ENCODE measurements around the gene FYN.

The FYN gene

DNA sequence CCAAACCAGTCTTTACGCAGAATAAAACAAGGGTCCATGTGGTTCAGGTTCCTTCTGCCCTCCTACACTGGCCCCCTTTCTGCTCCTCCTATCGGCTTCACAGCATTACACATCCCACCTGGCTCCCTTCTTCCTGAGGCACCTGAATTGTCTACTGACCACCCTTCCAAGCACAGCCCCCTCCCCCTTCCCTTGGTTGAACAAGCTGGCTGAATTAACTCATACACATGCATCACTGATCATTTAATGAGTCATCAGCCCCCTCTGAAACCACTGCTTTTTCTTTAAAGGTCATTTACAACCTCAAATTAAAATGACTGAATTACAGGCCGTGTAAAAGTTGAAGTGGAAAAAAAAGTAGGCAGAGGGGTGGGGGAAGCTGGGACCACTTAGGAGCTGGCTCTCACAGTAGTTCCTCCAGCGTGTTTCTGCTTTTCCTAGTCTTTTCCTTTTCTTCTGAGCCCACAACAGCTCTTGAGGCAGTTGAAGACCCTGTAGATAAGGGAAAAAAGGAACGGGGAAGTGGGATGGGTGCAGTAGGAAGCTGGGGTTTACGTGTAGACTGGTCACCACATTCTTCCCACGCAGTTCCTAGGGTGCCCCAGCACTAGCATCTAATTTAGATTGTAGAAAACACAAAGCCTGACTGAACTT, 67.6 kb downstream of the FYN start:
- TF ChIP-seq, protein P1, sequence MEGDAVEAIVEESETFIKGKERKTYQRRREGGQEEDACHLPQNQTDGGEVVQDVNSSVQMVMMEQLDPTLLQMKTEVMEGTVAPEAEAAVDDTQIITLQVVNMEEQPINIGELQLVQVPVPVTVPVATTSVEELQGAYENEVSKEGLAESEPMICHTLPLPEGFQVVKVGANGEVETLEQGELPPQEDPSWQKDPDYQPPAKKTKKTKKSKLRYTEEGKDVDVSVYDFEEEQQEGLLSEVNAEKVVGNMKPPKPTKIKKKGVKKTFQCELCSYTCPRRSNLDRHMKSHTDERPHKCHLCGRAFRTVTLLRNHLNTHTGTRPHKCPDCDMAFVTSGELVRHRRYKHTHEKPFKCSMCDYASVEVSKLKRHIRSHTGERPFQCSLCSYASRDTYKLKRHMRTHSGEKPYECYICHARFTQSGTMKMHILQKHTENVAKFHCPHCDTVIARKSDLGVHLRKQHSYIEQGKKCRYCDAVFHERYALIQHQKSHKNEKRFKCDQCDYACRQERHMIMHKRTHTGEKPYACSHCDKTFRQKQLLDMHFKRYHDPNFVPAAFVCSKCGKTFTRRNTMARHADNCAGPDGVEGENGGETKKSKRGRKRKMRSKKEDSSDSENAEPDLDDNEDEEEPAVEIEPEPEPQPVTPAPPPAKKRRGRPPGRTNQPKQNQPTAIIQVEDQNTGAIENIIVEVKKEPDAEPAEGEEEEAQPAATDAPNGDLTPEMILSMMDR (IDR thresholded peaks at IDR 0.05; ENCODE audit: low read depth, low read length, missing control alignments): no peak
- DNase-seq (ENCODE audit: low read depth): peak; percentile 50
- no peak overlapping the region for H3K4me3 ChIP-seq (ENCODE audit: low read depth, low read length)

- DNase-seq (ENCODE audit: low read depth): peak; percentile 49
- TF ChIP-seq, protein P1 (IDR thresholded peaks at IDR 0.05; ENCODE audit: low read depth, low read length, missing control alignments): no peak
- H3K4me3 ChIP-seq (ENCODE audit: low read depth, low read length): no peak overlapping the region
Measured at GRCh38 chr6:111804627-111805235, 68.5 kb downstream of the FYN start.

GRCh38 chr6:111803804-111804203, 69.4 kb downstream of the FYN start:
- H3K4me3 ChIP-seq (ENCODE audit: low read depth, low read length): no peak overlapping the region
- no peak for DNase-seq (ENCODE audit: low read depth)
- TF ChIP-seq, protein P1 (IDR thresholded peaks at IDR 0.05; ENCODE audit: low read depth, low read length, missing control alignments): no peak

- no peak for DNase-seq (ENCODE audit: low read depth)
- no peak overlapping the region for H3K4me3 ChIP-seq (ENCODE audit: low read depth, low read length)
- TF ChIP-seq, protein P1 (IDR thresholded peaks at IDR 0.05; ENCODE audit: low read depth, low read length, missing control alignments): no peak
Measured at GRCh38 chr6:111803371-111803770, 69.9 kb downstream of the FYN start.

GRCh38 chr6:111802720-111803330, 70.4 kb downstream of the FYN start:
- TF ChIP-seq, protein P1 (IDR thresholded peaks at IDR 0.05; ENCODE audit: low read depth, low read length, missing control alignments): no peak
- H3K4me3 ChIP-seq (ENCODE audit: low read depth, low read length): no peak overlapping the region
- DNase-seq (ENCODE audit: low read depth): no peak

DNA sequence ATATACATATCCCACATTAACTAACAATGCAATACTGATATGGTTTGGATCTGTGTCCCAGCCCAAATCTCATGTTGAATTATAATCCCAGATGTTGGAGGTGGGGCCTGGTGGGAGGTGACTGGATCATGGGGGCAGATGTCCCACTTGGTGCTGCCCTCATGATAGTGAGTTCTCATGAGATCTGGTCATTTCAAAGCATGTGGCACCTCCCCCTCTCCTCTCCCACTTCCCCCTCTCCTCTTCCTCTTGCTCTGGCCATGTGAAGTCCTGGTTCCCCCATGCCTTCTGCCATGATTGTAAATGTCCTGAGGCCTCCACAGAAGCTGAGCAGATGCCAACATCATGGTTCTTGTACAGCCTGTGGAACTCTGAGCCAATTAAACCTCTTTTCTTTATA, 71.2 kb downstream of the FYN start:
- TF ChIP-seq, protein P1 (IDR thresholded peaks at IDR 0.05; ENCODE audit: low read depth, low read length, missing control alignments): no peak
- no peak for DNase-seq (ENCODE audit: low read depth)
- no peak overlapping the region for H3K4me3 ChIP-seq (ENCODE audit: low read depth, low read length)

Measured in GM12864 (cell line).